A549 (cell line): ENCODE measurements around the gene PRMT3. TPM values are rescaled to one million over a fixed set of nuclear protein-coding genes. Genes with fewer than 3 reads are reported as not detected.

ENCODE experiments used
- ATAC-seq, 2 experiments: fragments of 200-7000 bp in 1 of 2; fragments of >200 bp in 1 of 2; cut with Nextera tagmentation in 1 of 2; cut with Tn5 transposase in 1 of 2; 3 replicates each; pipeline versions ENCODE4 v1.8.0 to v1.9.1; 2018 to 2020; ENCODE audit warnings: mild to moderate bottlenecking in 1 of 2, moderate library complexity in 1 of 2
- CTCF ChIA-PET: fragments of 300-600 bp; sonication (Branson Sonifier 250); formaldehyde crosslinking; extraction: SDS; loops from one replicate; lab custom pipeline; 2021; ENCODE audit warnings: antibody characterized with exemption, inconsistent platforms; lab: Yijun Ruan, JAX
- POLR2A ChIA-PET: fragments of 350-600 bp; formaldehyde crosslinking; extraction: SDS; loops from one replicate; lab custom pipeline; 2021; ENCODE audit warnings: antibody characterized with exemption, inconsistent platforms; lab: Yijun Ruan, JAX
- DNase-seq, 2 experiments: peaks; one replicate each; pipeline versions ENCODE4 v3.0.0 to v3.0.0-alpha.2; 2011 to 2016; ENCODE audit warnings: low read depth in 1 of 2, low spot score in 1 of 2
- FAIRE-seq: peaks from 2 replicates; lab custom pipeline; 2011; peaks lifted over from hg19 to GRCh38; lab: Jason Lieb, UNC
- H3K27ac ChIP-seq, 2 experiments: fragments of >200 bp; sonication (Bioruptor Twin); formaldehyde crosslinking; 3 replicates each; pipeline ENCODE4 v1.5.1; 2016 to 2017
- H3K4me1 ChIP-seq: fragments of >200 bp; sonication (Bioruptor Twin); formaldehyde crosslinking; 3 replicates; pipeline ENCODE4 v1.6.1; 2016
- H3K4me2 ChIP-seq: fragments of >200 bp; sonication (Bioruptor Twin); formaldehyde crosslinking; 3 replicates; pipeline ENCODE4 v1.6.1; 2016
- H3K4me3 ChIP-seq: fragments of >200 bp; sonication (Bioruptor Twin); formaldehyde crosslinking; 3 replicates; pipeline ENCODE4 v1.5.1; 2016
- H3K9me3 ChIP-seq: fragments of >200 bp; sonication (Bioruptor Twin); formaldehyde crosslinking; 3 replicates; pipeline ENCODE4 v1.6.1; 2016
- BHLHE40 ChIP-seq: IDR thresholded peaks from 2 replicates; pipeline ENCODE4 v1.6.1; 2012; ENCODE audit warnings: low read depth, low read length, inconsistent platforms
- CHD4 ChIP-seq: fragments of 200-600 bp; sonication (generic); IDR thresholded peaks from 2 replicates; pipeline ENCODE4 v1.6.1; 2016; ENCODE audit warnings: antibody characterized with exemption, mild to moderate bottlenecking, borderline replicate concordance
- EHF ChIP-seq: fragments of 250-450 bp; sonication (Bioruptor Pico); IDR thresholded peaks from 2 replicates; pipeline ENCODE4 v1.5.0; 2020; ENCODE audit warnings: mild to moderate bottlenecking
- EP300 ChIP-seq, 2 experiments: fragments of >200 bp; sonication (Bioruptor Twin); formaldehyde crosslinking; IDR thresholded peaks; 2 replicates in 1 of 2; 3 replicates in 1 of 2; pipeline ENCODE4 v1.6.1; 2016 to 2017
- FOSL2 ChIP-seq, 2 experiments: fragments of 450-650 bp in 1 of 2; fragments of >200 bp in 1 of 2; sonication (Bioruptor Twin) in 1 of 2; formaldehyde crosslinking; IDR thresholded peaks; 2 replicates each; pipeline versions ENCODE4 v1.5.0 to v1.6.1; 2016 to 2020; ENCODE audit warnings: mild to moderate bottlenecking in 1 of 2, moderate library complexity in 1 of 2
- HOXB13 ChIP-seq: fragments of 250-450 bp; sonication (Bioruptor Pico); IDR thresholded peaks from 2 replicates; pipeline ENCODE4 v1.5.0; 2020; ENCODE audit warnings: low read depth, mild to moderate bottlenecking, moderate library complexity
- KDM5A ChIP-seq: fragments of 200-600 bp; sonication (generic); IDR thresholded peaks from 2 replicates; pipeline ENCODE4 v1.6.1; 2016; ENCODE audit warnings: antibody characterized with exemption, mild to moderate bottlenecking
- MAZ ChIP-seq: fragments of 150-350 bp; IDR thresholded peaks from 2 replicates; pipeline ENCODE4 v1.6.1; 2014; ENCODE audit warnings: antibody characterized with exemption, low read depth, low read length, borderline replicate concordance
- NFE2L2 ChIP-seq: fragments of 150-350 bp; conservative IDR thresholded peaks from 2 replicates; pipeline ENCODE4 v1.6.1; 2014; ENCODE audit warnings: low read length
- NR3C1 ChIP-seq: fragments of >200 bp; sonication (Bioruptor Twin); formaldehyde crosslinking; IDR thresholded peaks from 3 replicates; pipeline ENCODE4 v1.6.1; 2017
- PHF8 ChIP-seq: fragments of 200-600 bp; sonication (generic); IDR thresholded peaks from 2 replicates; pipeline ENCODE4 v1.6.1; 2016; ENCODE audit warnings: low read depth, mild to moderate bottlenecking, antibody characterized with exemption, moderate library complexity, borderline replicate concordance
- POLR2AphosphoS2 ChIP-seq: conservative IDR thresholded peaks from 2 replicates; pipeline ENCODE4 v1.6.1; 2012; ENCODE audit warnings: low read length, improper control_type of control experiment, inconsistent platforms
- RARB ChIP-seq: fragments of 250-450 bp; sonication (Bioruptor Pico); IDR thresholded peaks from 2 replicates; pipeline ENCODE4 v1.8.0; 2021; ENCODE audit warnings: mild to moderate bottlenecking, moderate library complexity
- RCOR1 ChIP-seq: fragments of 150-350 bp; IDR thresholded peaks from 2 replicates; pipeline ENCODE4 v1.6.1; 2014; ENCODE audit warnings: antibody characterized with exemption, low read length, low read depth
- RNF2 ChIP-seq: fragments of 200-600 bp; sonication (generic); IDR thresholded peaks from 2 replicates; pipeline ENCODE4 v1.6.1; 2016; ENCODE audit warnings: low read depth, mild to moderate bottlenecking, antibody characterized with exemption, moderate library complexity, borderline replicate concordance
- WGBS: methylation state at CpG from one replicate; pipeline ENCODE4 v1.1.6; 2017; ENCODE audit errors: missing lambda C conversion rate; 5-methylcytosine and 5-hydroxymethylcytosine counted together
- polyA plus RNA-seq, 4 experiments: library from polyadenylated mRNA; depleted of rRNA in 3 of 4; stranded (reverse); fragments of >200 nt; fragmentation: RNase III in 1 of 4; extraction: RNeasy Plus Mini Kit Qiagen cat#74134 plus additional on column Dnase treatment in 1 of 4; gene quantifications; 2 replicates in 3 of 4; 3 replicates in 1 of 4; pipeline ENCODE4 v1.2.3, GENCODE V29; 2011 to 2017
- TF ChIP-seq, protein P1 (sequence below): fragments of >200 bp; sonication (Bioruptor Twin); formaldehyde crosslinking; IDR thresholded peaks from 3 replicates; pipeline ENCODE4 v1.5.1; 2016
- TF ChIP-seq, protein P2 (sequence below): fragments of 250-450 bp; sonication (Bioruptor Pico); IDR thresholded peaks from 2 replicates; pipeline ENCODE4 v1.5.0; 2021; ENCODE audit warnings: mild to moderate bottlenecking, moderate library complexity, borderline replicate concordance
- TF ChIP-seq, protein P3 (sequence below): IDR thresholded peaks from 2 replicates; pipeline ENCODE4 v1.6.1; 2012
- TF ChIP-seq, protein P4 (sequence below): fragments of 250-450 bp; sonication (Bioruptor Pico); IDR thresholded peaks from 2 replicates; pipeline ENCODE4 v1.5.0; 2020; ENCODE audit warnings: low read depth, mild to moderate bottlenecking, moderate library complexity

Gene PRMT3
- polyA plus RNA-seq, 2 of the 4 experiments (the other 2 are of a cell fraction): 34.6 to 53.9 TPM

DNA sequence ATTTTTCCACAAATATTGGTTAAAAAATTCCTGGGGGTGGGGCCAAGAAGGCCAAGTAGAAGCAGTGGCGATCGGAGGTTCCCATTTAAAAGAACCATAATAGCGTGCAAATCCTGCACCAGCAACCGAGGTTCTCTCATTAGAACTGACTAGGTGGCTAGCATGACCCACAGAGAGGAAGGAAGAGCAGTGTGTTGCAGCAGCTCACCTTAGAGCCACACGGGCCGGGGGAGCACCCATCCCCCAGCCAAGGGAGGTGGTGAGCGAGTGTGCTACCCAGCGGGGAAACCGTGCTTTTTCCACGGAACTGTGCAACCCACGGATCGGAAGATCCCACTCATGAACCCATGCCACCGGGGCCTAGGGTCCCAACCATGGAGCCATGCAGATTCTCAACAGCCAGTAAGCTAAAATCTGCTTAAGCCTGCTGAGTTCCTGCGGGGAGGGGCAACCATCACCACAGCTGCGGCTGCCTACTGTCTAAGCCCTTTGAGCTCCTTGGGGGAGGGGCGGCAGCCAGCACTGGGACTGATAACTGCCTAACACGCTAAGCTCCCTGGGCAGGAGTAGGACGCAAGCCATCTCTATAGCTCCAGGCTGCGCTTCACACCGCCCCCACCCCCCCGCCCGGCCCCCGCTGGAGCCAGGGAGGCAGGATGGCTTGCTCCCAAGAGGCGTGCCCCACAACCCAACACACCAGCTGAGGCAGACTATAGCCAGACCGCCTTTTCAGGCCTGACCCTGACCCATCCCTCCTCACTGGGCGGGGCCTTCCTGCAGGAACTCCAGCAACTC, 45.0 kb upstream of the PRMT3 start:
- ChIA-PET CTCF (interaction anchor here (0.7 to 3.0 kb wide), 5 partner anchors 9 to 214 kb away, joined by 3 to 11 read pairs (median 3); no protein-coding TSS in a partner anchor), POLR2A (no interaction called here)
- Histone ChIP-seq H3K4me1 (no peaks in the 10 kb centered on the region), H3K27ac (no peak overlapping the region), H3K9me3 (no peaks in the 10 kb centered on the region; the same call in 2 of the 3 replicates), H3K4me2 (no peak overlapping the region), H3K4me3 (no peak overlapping the region)
- DNase-seq (no peak), ATAC-seq (no peak), FAIRE-seq (no peak)
- 44% methylated on average over 16 of the region's 26 CpGs for WGBS
- no peak for TF ChIP-seq MAZ
- TF ChIP-seq, protein P1, sequence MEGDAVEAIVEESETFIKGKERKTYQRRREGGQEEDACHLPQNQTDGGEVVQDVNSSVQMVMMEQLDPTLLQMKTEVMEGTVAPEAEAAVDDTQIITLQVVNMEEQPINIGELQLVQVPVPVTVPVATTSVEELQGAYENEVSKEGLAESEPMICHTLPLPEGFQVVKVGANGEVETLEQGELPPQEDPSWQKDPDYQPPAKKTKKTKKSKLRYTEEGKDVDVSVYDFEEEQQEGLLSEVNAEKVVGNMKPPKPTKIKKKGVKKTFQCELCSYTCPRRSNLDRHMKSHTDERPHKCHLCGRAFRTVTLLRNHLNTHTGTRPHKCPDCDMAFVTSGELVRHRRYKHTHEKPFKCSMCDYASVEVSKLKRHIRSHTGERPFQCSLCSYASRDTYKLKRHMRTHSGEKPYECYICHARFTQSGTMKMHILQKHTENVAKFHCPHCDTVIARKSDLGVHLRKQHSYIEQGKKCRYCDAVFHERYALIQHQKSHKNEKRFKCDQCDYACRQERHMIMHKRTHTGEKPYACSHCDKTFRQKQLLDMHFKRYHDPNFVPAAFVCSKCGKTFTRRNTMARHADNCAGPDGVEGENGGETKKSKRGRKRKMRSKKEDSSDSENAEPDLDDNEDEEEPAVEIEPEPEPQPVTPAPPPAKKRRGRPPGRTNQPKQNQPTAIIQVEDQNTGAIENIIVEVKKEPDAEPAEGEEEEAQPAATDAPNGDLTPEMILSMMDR: no peak
- no peak for TF ChIP-seq PHF8
- TF ChIP-seq EHF (CRISPR knock-in tag): no peak
- TF ChIP-seq NR3C1: no peak
- no peak for TF ChIP-seq HOXB13 (CRISPR knock-in tag)
- no peak for TF ChIP-seq RARB (CRISPR knock-in tag)
- no peak for TF ChIP-seq FOSL2 (IDR thresholded peaks at IDR 0.05)
- no peak for TF ChIP-seq FOSL2 (CRISPR knock-in tag; IDR thresholded peaks at IDR 0.05)
- TF ChIP-seq, protein P2, sequence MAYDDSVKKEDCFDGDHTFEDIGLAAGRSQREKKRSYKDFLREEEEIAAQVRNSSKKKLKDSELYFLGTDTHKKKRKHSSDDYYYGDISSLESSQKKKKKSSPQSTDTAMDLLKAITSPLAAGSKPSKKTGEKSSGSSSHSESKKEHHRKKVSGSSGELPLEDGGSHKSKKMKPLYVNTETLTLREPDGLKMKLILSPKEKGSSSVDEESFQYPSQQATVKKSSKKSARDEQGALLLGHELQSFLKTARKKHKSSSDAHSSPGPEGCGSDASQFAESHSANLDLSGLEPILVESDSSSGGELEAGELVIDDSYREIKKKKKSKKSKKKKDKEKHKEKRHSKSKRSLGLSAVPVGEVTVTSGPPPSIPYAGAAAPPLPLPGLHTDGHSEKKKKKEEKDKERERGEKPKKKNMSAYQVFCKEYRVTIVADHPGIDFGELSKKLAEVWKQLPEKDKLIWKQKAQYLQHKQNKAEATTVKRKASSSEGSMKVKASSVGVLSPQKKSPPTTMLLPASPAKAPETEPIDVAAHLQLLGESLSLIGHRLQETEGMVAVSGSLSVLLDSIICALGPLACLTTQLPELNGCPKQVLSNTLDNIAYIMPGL (CRISPR knock-in tag): no peak
- no peak for TF ChIP-seq KDM5A
- no peak for TF ChIP-seq RNF2
- no peak for TF ChIP-seq NFE2L2
- no peak for TF ChIP-seq BHLHE40
- TF ChIP-seq POLR2AphosphoS2: no peak
- TF ChIP-seq RCOR1: no peak
- TF ChIP-seq, protein P3, sequence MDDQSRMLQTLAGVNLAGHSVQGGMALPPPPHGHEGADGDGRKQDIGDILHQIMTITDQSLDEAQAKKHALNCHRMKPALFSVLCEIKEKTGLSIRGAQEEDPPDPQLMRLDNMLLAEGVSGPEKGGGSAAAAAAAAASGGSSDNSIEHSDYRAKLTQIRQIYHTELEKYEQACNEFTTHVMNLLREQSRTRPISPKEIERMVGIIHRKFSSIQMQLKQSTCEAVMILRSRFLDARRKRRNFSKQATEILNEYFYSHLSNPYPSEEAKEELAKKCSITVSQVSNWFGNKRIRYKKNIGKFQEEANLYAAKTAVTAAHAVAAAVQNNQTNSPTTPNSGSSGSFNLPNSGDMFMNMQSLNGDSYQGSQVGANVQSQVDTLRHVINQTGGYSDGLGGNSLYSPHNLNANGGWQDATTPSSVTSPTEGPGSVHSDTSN: no peak
- no peak for TF ChIP-seq EP300 (IDR thresholded peaks at IDR 0.05)

DNA sequence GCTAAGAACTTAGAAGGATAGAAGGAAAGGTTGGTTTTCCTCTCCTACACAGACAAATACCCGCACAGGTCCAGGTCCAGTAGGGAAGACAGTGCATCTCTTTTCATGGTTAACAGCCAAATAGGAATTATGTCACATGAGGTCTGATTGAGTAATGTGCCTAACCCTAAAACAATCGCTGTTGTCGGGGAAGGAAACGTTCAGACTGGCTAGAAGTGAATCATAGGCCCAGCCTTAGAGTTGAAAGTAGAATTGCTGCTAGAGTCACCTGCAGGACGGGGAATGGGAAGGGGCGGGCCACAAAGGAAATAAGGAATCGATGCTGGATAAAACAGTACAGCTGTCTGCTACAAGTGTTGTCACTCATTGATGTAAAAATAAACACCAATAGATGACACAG, 36.4 kb upstream of the PRMT3 start:
- peaks cover 13% of the 10 kb centered on the region for H3K4me1 ChIP-seq
- TF ChIP-seq HOXB13 (CRISPR knock-in tag): no peak
- TF ChIP-seq, protein P4, sequence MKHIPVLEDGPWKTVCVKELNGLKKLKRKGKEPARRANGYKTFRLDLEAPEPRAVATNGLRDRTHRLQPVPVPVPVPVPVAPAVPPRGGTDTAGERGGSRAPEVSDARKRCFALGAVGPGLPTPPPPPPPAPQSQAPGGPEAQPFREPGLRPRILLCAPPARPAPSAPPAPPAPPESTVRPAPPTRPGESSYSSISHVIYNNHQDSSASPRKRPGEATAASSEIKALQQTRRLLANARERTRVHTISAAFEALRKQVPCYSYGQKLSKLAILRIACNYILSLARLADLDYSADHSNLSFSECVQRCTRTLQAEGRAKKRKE: no peak
- TF ChIP-seq CHD4: no peak
- TF ChIP-seq, all 56 proteins: peak for 0
- CTCF ChIA-PET: interaction anchor here (1.3 to 7.3 kb wide), 5 partner anchors 8 to 449 kb away, joined by 3 to 123 read pairs (median 4); no protein-coding TSS in a partner anchor
- Histone ChIP-seq H3K9me3 (no peaks in the 10 kb centered on the region), H3K27ac (no peak overlapping the region), H3K4me2 (no peak overlapping the region), H3K4me3 (no peak overlapping the region)
- ATAC-seq (no peak), FAIRE-seq (no peak), DNase-seq (no peak)
- 63% methylated on average over 7 of the region's 7 CpGs for WGBS
- POLR2A ChIA-PET: no interaction called here
